Medulla oblongata (tissue), 1 donor: ENCODE data around the gene BAHCC1.
A peak's percentile ranks its signal among the peaks of the same experiment; 100 is the strongest.
"Not testable (repeated sequence)": the region's sequence is repeated elsewhere in the genome, so short reads cannot be mapped to it uniquely, and the experiment has no call there.

Experiments
- DNase-seq: peaks from one replicate; pipeline ENCODE4 v3.0.0-alpha.2; 2015; ENCODE audit errors: extremely low spot score

Gene BAHCC1

DNA sequence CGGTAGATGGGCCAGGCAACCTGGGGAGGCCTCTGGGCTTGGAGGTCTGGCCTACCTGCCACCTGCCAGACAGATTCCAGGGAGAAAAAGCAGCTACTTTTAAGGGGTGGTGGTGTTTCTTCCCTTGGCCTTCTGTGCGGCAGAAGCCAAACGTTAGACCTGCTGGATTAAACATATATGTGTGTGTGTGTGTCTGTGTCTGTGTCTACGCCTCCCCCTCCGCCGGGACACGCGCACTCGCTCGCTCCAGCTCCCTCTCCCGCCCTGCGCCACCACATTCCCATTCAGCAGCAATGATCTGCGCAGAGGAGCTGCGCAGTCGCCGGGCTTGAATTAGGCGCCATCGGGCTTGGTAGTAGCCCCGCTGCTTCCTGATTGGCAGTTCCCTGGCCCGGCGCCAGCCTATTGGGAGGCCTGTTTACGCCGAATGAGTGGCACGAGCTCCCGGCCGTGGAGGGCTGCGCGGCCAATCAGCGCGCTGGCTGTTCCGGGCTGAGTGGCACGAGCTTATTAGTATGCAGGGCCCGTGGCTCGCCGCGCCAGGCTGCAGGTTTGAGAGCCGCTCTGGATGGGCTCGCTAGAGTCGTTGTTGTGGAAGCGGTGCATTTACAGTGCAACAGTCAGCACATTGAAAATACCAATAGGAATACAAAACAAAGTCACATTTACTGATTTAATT is at the start of gene BAHCC1:
Gene BAHCC1 (plus strand): TSS at position 537 of the 679 bp plus-strand sequence. CDS start 4,283 bp downstream, outside the sequence.
- DNase-seq: peak; percentile 99

DNA sequence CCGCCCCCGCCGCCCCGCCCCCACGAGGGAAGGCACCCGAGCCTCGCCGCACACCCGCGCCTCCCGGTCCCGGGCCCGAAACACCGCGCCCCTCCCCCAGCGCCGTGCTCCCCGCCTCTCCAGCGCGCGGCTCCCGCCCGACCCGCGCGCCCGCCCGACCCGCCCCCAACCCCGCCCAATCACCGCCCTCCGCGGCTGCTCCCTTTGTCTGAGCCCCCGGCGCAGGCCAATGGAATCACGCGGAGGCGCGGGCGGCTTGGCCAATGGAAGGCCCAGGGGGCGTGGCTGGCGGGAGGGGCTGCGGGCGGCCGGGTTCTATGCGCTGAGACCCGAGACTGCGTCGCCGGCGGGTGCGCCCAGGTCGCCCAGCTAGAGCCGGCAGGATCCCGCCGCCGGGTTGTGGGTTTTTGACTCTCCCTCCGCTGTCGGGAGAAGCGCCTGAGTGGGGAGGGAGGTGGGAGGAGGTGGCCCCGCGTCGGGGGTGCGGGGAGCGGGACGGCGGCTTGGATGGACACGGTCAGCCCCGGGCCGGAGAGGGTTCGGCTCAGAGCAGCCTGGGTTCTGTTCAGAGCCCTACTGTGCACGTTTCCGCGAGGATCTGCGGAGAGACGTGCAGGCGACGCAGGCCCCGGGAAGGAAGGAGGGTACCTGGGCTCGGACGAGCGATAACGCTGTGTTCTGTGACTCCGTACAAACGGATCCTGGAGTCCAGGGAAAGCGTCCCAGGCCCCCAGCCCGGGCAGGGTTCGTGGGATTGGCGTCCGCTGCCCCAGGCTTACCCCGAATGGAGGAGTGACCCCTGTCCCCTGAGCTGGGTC is 49.0 kb upstream of the BAHCC1 start:
- DNase-seq: peak; percentile 98

GRCh38 chr17:81346908-81347349 is 48.3 kb upstream of the BAHCC1 start:
- no peak for DNase-seq

DNA sequence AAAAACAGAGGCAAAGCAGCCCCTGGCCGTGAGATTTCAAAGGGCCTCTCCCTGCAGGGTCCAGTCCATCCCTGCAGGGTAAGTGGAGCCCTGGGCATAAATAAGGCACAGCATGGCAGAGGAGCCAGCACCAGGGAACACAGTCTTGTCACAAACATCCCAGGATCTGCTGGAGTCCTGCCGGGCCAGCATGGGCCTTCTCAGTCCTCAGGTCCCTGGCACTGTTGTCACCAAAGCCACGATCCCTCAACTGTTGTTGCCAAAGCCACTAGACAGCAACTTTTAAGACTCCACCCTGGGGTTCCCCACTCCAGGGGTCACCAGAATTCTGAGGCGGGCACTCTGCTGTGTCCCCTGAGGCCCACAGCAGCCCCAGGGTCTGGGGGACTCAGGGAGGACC is 47.8 kb upstream of the BAHCC1 start:
- DNase-seq: no peak

- no peak for DNase-seq
Observed at GRCh38 chr17:81348097-81349055, 46.9 kb upstream of the BAHCC1 start.

DNA sequence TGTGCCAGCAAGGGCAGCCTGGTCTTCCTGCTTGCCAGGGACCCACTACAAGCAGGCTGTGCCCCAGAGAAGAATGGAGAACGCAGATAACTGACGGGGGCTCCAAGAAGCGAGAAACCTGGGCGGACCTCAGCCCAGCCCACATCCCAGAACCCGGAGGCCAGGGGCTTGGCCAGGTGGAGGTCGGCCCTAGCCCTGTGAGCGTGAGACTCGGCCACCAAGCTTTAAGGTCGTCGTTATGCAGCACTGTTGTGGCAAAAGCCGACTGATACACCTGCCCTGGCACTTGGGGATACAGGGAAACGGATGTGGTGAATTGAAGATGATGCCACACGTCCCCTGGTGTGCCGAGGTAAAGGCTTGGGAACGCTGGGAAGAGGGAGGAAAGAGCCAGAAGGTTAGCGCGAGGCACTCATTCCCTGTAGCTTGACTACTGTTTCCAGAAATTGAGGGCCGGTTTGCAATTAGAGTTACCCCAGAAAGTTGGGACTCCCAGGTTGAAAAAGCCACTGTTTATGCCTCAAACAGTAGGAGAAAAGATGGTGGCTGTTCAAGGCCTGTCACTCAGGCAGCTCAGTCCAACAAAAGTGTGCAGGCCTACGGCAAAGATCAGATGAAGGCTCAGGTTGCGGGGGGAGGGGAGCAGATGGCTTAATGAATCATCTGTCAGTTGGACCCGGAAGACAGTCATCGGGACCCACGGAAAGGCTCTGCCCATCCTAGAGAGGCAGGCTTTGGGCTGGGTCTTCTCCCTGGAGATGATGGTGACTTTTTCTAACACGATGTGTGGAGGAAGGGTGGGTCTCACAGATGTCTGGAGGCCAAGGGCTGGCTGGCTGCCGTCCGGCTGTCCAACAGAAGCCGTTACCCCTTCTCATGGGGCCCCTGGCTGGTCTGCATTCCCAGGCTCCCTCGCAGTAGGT is 45.6 kb upstream of the BAHCC1 start:
- no peak for DNase-seq

DNA sequence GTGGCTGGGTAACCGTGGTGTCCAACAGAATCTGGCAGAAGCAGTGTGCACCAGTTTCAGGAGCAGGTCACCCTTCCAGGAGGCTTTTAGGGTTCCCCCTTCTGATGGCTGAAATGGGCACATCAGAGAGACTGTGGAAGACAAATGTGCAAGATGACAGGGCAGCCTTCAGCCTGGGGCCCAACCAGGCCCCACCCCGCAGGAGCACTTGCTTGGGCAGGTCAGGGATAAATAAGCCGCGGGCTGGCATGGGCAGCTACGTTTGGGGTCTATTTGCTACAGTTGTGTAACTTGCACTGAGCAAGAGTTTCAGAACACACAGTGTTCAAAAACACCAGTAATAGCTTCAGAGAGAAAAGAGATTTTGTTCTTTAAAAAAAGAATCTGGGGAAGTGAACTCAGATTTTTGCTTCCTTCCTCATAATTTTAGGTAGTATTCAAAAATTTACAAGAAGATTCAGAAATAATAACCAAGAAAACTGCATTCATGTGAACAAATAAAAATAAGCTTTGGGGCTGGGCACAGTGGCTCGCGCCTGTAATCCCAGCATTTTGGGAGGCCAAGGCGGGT is 44.9 kb upstream of the BAHCC1 start:
- DNase-seq: no peak

- not testable (repeated sequence) for DNase-seq
Observed at GRCh38 chr17:81351329-81352052, 43.8 kb upstream of the BAHCC1 start.

- not testable (repeated sequence) for DNase-seq
Observed at GRCh38 chr17:81352056-81352455, 43.2 kb upstream of the BAHCC1 start.

GRCh38 chr17:81354252-81354953 is 40.9 kb upstream of the BAHCC1 start:
- DNase-seq: no peak

DNA sequence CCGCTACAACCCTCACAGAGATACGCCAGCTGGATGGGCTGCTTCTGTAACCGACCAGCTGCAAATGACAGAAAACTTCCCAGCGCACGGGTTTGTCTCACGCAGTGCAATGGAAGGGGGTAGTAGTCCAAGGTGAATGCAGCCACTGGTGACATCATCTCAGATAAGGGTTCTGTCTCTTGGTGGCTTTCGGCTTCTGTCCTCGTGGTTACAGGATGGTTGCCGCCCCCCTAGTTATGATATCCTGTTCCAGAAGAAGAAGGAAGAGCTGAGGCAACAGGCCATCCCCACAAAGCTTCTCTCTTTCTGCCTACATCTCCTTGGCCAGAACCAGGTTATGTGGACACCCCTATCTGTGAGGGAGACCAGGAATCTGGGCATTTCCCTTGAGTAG is 40.3 kb upstream of the BAHCC1 start:
- no peak for DNase-seq

DNA sequence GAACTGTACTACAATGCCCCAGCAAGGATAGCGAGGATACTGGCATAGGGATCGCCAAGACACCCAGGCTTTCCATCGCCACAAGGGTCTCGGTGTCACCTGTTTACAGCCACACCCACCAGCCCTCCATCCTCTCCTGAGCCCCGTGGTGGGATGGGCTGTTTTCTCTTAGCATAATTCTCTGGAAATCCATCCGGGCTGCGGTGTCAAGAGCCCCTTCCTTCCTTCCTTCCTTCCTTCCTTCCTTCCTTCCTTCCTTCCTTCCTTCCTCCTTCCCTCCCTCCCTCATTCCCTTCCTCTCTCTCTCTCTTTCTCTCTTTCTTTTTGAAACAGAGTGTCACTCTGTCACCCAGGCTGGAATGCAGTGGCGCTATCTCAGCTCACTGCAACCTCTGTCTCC is 36.0 kb upstream of the BAHCC1 start:
- no peak for DNase-seq

DNA sequence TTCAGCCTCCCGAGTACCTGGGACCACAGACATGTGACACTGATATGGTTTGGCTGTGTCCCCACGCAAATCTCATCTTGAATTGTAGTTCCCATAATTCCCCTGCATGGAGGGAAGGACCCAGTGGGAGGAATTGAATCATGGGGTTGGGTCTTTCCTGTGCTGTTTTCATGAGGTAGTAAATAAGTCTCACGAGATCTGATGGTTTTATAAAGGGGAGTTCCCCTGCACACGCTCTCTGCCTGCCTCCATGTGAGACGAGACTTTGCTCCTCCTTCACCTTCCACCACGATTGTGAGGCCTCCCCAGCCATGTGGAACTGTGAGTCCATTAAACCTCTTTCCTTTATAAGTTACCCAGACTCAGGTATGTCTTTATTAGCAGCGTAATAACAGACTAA is 33.3 kb upstream of the BAHCC1 start:
- DNase-seq: not testable (repeated sequence)

- DNase-seq: no peak
Observed at GRCh38 chr17:81364278-81365147, 30.7 kb upstream of the BAHCC1 start.

DNA sequence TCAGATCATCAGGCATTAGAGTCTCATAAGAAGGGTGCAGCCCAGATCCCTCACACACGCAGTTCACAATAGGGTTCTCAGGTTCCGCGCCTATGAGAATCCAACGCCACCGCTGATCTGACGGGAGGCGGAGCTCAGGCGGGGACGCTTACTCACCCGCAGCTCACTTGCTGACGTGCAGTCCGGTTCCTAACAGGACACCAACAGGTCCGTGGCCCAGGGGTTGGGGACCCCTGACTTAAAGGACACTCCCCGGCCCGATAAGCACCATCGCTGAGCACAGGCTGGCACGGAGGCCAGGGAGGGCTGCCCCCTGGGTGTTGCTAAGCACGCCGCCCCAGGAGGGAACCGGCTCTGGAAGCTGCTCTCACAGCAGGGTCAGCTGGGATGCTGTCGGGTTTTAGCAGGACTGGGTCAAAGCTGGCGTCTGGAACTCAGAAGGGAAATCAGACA is 30.1 kb upstream of the BAHCC1 start:
- DNase-seq: no peak

- DNase-seq: no peak
Observed at GRCh38 chr17:81365601-81366585, 29.4 kb upstream of the BAHCC1 start.

DNA sequence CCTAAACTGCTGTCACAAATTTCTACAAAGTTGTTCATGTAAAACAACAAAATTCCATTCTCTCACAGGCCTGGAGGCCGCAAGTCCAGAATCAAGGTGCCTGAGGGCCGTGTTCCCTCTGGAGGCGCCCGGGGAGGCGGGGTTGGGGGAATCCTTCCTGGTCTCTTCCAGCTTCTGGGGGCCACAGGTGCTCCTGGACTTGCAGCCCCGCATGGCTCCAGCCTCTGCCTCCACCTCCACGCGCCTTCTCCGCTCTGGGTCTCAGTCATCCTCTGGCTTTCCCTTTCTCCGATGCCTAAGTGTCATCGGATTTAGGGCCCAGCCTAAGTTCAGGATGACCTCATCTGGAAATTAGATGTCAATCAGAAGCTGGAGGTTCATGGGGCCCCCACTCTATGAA is 28.6 kb upstream of the BAHCC1 start:
- DNase-seq: no peak
